A673 (cell line): ENCODE data around the gene DUOXA2.

Experiments
- EZH2 ChIP-seq: fragments of 200-600 bp; sonication (generic); IDR thresholded peaks from 2 replicates; pipeline ENCODE4 v1.6.1; 2017; ENCODE audit warnings: borderline replicate concordance, low read depth, mild to moderate bottlenecking, mixed read lengths, antibody characterized with exemption, low read length; ENCODE audit not compliant: poor library complexity, severe bottlenecking
- TF ChIP-seq, protein P1 (sequence below): fragments of 300-800, 200-600 bp; sonication (generic); conservative IDR thresholded peaks from 2 replicates; pipeline ENCODE4 v1.5.1; 2017; ENCODE audit warnings: low read depth, mild to moderate bottlenecking, antibody characterized with exemption, low read length, moderate library complexity, mixed read lengths

DNA sequence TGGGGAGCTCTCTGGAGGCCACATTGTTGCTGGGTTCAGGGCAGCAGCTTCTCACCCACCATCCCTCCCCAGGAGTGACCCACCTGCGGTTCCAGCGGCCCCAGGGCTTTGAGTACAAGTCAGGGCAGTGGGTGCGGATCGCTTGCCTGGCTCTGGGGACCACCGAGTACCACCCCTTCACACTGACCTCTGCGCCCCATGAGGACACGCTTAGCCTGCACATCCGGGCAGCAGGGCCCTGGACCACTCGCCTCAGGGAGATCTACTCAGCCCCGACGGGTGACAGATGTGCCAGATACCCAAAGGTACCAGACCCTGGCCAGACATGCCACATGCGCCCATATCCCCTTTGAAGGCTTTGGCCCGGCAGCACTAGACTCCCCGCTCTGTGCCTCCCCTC, 47.5 kb downstream of the DUOXA2 start:
- TF ChIP-seq, protein P1, sequence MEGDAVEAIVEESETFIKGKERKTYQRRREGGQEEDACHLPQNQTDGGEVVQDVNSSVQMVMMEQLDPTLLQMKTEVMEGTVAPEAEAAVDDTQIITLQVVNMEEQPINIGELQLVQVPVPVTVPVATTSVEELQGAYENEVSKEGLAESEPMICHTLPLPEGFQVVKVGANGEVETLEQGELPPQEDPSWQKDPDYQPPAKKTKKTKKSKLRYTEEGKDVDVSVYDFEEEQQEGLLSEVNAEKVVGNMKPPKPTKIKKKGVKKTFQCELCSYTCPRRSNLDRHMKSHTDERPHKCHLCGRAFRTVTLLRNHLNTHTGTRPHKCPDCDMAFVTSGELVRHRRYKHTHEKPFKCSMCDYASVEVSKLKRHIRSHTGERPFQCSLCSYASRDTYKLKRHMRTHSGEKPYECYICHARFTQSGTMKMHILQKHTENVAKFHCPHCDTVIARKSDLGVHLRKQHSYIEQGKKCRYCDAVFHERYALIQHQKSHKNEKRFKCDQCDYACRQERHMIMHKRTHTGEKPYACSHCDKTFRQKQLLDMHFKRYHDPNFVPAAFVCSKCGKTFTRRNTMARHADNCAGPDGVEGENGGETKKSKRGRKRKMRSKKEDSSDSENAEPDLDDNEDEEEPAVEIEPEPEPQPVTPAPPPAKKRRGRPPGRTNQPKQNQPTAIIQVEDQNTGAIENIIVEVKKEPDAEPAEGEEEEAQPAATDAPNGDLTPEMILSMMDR: no peak
- no peak for TF ChIP-seq EZH2
